Liver (tissue), 9 donors: ENCODE data around the gene FBXO31. TPM values are rescaled to one million over a fixed set of nuclear protein-coding genes. Genes with fewer than 3 reads are reported as not detected.

Experiments used
- DNase-seq: peaks from one replicate; pipeline ENCODE4 v3.0.0-alpha.2; 2017; ENCODE audit warnings: low spot score
- H3K27ac ChIP-seq, 2 donors: one replicate each; pipeline ENCODE4 v1.7.0; 2013; ENCODE audit warnings: inconsistent platforms in 2 of 2, low read length in 2 of 2, control low read depth in 1 of 2, low read depth in 1 of 2, mild to moderate bottlenecking in 1 of 2
- H3K27me3 ChIP-seq, 4 donors: one replicate each; pipeline versions ENCODE4 v1.6.1 to v1.7.0; 2013; ENCODE audit warnings: low read length in 3 of 4, inconsistent platforms in 1 of 4, mild to moderate bottlenecking in 1 of 4, moderate library complexity in 1 of 4; ENCODE audit not compliant: control insufficient read depth in 4 of 4, insufficient read depth in 4 of 4
- H3K36me3 ChIP-seq, 4 donors: one replicate each; pipeline versions ENCODE4 v1.6.1 to v1.7.0; 2013; ENCODE audit warnings: low read length in 3 of 4, mild to moderate bottlenecking in 3 of 4, low read depth in 1 of 4, moderate library complexity in 1 of 4; ENCODE audit not compliant: control insufficient read depth in 4 of 4, insufficient read depth in 3 of 4
- H3K4me1 ChIP-seq, 4 donors: one replicate each; pipeline versions ENCODE4 v1.6.1 to v1.7.0; 2013; ENCODE audit warnings: low read length in 3 of 4, mild to moderate bottlenecking in 3 of 4, moderate library complexity in 1 of 4; ENCODE audit not compliant: control insufficient read depth in 4 of 4, insufficient read depth in 4 of 4
- H3K4me3 ChIP-seq, 3 donors: one replicate each; pipeline versions ENCODE4 v1.6.1 to v1.7.0; 2013; ENCODE audit warnings: low read length in 3 of 3, control low read depth in 1 of 3, low read depth in 1 of 3, mild to moderate bottlenecking in 1 of 3
- H3K9ac ChIP-seq, 2 donors: one replicate each; pipeline ENCODE4 v1.7.0; 2013; ENCODE audit warnings: low read length in 2 of 2, mild to moderate bottlenecking in 2 of 2, moderate library complexity in 2 of 2, control low read depth in 1 of 2, low read depth in 1 of 2
- H3K9me3 ChIP-seq, 4 donors: one replicate each; pipeline versions ENCODE4 v1.6.1 to v1.7.0; 2013; ENCODE audit warnings: low read length in 3 of 4; ENCODE audit not compliant: control insufficient read depth in 4 of 4
- ATF3 ChIP-seq: IDR thresholded peaks from 2 replicates; pipeline ENCODE4 v1.6.1; 2016; ENCODE audit warnings: antibody characterized with exemption
- EGR1 ChIP-seq, 2 donors: IDR thresholded peaks; 2 replicates each; pipeline ENCODE4 v1.6.1; 2016 to 2018; ENCODE audit warnings: antibody characterized with exemption in 2 of 2, low read depth in 2 of 2
- FOXA1 ChIP-seq: IDR thresholded peaks from 2 replicates; pipeline ENCODE4 v1.6.1; 2016; ENCODE audit warnings: antibody characterized with exemption
- FOXA2 ChIP-seq: IDR thresholded peaks from 2 replicates; pipeline ENCODE4 v1.6.1; 2016; ENCODE audit warnings: antibody characterized with exemption
- GABPA ChIP-seq, 2 donors: IDR thresholded peaks in 1 of 2; conservative IDR thresholded peaks in 1 of 2; 2 replicates each; pipeline ENCODE4 v1.6.1; 2016; ENCODE audit warnings: antibody characterized with exemption in 2 of 2, mild to moderate bottlenecking in 1 of 2, moderate library complexity in 1 of 2
- HNF4A ChIP-seq, 2 donors: conservative IDR thresholded peaks; 2 replicates each; pipeline ENCODE4 v1.6.1; 2016; ENCODE audit warnings: antibody characterized with exemption in 2 of 2, mild to moderate bottlenecking in 2 of 2
- HNF4G ChIP-seq: IDR thresholded peaks from 2 replicates; pipeline ENCODE4 v1.6.1; 2016; ENCODE audit warnings: antibody characterized with exemption
- JUND ChIP-seq, 2 donors: IDR thresholded peaks; 2 replicates each; pipeline ENCODE4 v1.6.1; 2016; ENCODE audit warnings: antibody characterized with exemption in 2 of 2
- MAX ChIP-seq: IDR thresholded peaks from 2 replicates; pipeline ENCODE4 v1.6.1; 2016; ENCODE audit warnings: antibody characterized with exemption
- NR2F2 ChIP-seq: IDR thresholded peaks from 2 replicates; pipeline ENCODE4 v1.6.1; 2016; ENCODE audit warnings: antibody characterized with exemption
- RAD21 ChIP-seq, 2 donors: IDR thresholded peaks; 2 replicates each; pipeline ENCODE4 v1.6.1; 2016; ENCODE audit warnings: antibody characterized with exemption in 2 of 2, mild to moderate bottlenecking in 2 of 2
- REST ChIP-seq: IDR thresholded peaks from 2 replicates; pipeline ENCODE4 v1.6.1; 2016; ENCODE audit warnings: antibody characterized with exemption, mild to moderate bottlenecking
- SP1 ChIP-seq: IDR thresholded peaks from 2 replicates; pipeline ENCODE4 v1.6.1; 2018; ENCODE audit warnings: antibody characterized with exemption, mild to moderate bottlenecking
- YY1 ChIP-seq: IDR thresholded peaks from 2 replicates; pipeline ENCODE4 v1.6.1; 2016; ENCODE audit warnings: antibody characterized with exemption, mild to moderate bottlenecking
- WGBS: extraction: QIAGEN DNeasy Blood & Tissue Kit; methylation state at CpG from one replicate; pipeline ENCODE4 v1.1.7; 2013; 5-methylcytosine and 5-hydroxymethylcytosine counted together
- polyA plus RNA-seq, 2 donors: library from polyadenylated mRNA; stranded (reverse) in 1 of 2; unstranded in 1 of 2; fragments of 200-250 nt in 1 of 2; fragments of >200 nt in 1 of 2; fragmentation: Nextera tagmentation in 1 of 2; extraction: Ambion mirVana in 1 of 2; gene quantifications; one replicate each; pipeline versions ENCODE4 v1.2.1 to v1.2.3, GENCODE V29; 2013 to 2015
- total RNA-seq, 2 donors: library from RNA; depleted of rRNA; stranded (reverse); fragments of >200 nt; gene quantifications; one replicate each; pipeline ENCODE4 v1.2.3, GENCODE V29; 2014
- TF ChIP-seq, protein P1 (sequence below): IDR thresholded peaks from 2 replicates; pipeline ENCODE4 v1.6.1; 2016; ENCODE audit warnings: antibody characterized with exemption
- donor health status: healthy.
- donor health status: healthy.
- donor health status: healthy.
- donor health status: healthy.
- donor health status: healthy.

Gene FBXO31
- total and polyA plus RNA-seq, 4 donors, result 13.2 to 30.3 (median 18.1) TPM

DNA sequence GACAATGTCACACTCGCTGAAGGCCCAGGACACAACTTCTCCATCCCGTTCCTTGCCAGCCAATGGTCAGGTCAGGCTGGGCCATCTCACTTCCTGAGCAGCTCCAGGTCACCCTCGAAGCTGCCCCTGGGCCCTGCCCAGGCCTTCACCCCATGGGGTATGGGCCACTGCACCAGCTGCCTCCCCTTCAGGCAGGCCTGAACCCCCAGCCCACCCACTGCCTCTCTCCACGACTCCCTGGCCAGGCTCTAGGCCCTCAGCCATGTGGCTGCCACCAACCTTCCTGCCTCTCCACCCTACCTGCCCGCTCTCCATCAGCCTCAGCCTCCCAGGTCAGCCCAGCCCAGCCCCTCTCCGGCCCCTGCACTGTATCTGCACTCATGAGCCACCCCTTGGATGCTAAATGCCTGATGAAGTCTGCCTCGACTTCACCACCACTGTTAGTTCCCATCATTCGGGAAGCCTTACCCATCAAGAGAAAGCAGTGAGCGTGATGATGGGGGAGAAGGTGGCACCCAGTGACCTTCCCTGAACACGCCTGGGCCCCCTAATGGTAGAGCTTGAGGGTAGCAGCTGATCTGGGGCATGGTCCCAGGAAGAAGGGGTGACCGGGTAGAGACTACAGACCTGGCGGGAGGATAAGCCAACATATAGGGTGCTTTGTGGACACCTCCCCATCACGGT, 35.5 kb downstream of the FBXO31 start:
- no peak for DNase-seq
- Histone ChIP-seq H3K4me3 (no peak overlapping the region), H3K9me3 (no peaks in the 10 kb centered on the region), H3K4me1 (peaks cover 0 to 3% (median 0%) of the 10 kb centered on the region in 4 donors), H3K9ac (no peak overlapping the region), H3K36me3 (peaks cover 7 to 44% (median 16%) of the 10 kb centered on the region in 4 donors), H3K27me3 (no peaks in the 10 kb centered on the region), H3K27ac (no peak overlapping the region)
- 92% methylated on average over 13 of the region's 13 CpGs for WGBS
- no peak for TF ChIP-seq HNF4G
- TF ChIP-seq SP1, result no peak
- TF ChIP-seq NR2F2, result no peak
- no peak for TF ChIP-seq YY1
- TF ChIP-seq RAD21 (IDR thresholded peaks at IDR 0.05), result no peak
- TF ChIP-seq ATF3, result no peak
- no peak for TF ChIP-seq GABPA (IDR thresholded peaks at IDR 0.05 in 1 of 2, conservative IDR thresholded peaks at IDR 0.05 in 1 of 2)
- TF ChIP-seq FOXA2, result no peak
- no peak for TF ChIP-seq FOXA1
- no peak for TF ChIP-seq JUND (IDR thresholded peaks at IDR 0.05)
- TF ChIP-seq HNF4A (conservative IDR thresholded peaks at IDR 0.05), result no peak
- no peak for TF ChIP-seq EGR1 (IDR thresholded peaks at IDR 0.05; ENCODE audit: low read depth in 2 of 2)
- no peak for TF ChIP-seq REST
- TF ChIP-seq, protein P1, sequence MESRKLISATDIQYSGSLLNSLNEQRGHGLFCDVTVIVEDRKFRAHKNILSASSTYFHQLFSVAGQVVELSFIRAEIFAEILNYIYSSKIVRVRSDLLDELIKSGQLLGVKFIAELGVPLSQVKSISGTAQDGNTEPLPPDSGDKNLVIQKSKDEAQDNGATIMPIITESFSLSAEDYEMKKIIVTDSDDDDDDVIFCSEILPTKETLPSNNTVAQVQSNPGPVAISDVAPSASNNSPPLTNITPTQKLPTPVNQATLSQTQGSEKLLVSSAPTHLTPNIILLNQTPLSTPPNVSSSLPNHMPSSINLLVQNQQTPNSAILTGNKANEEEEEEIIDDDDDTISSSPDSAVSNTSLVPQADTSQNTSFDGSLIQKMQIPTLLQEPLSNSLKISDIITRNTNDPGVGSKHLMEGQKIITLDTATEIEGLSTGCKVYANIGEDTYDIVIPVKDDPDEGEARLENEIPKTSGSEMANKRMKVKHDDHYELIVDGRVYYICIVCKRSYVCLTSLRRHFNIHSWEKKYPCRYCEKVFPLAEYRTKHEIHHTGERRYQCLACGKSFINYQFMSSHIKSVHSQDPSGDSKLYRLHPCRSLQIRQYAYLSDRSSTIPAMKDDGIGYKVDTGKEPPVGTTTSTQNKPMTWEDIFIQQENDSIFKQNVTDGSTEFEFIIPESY, result no peak

GRCh38 chr16:87346517-87347060, 37.0 kb downstream of the FBXO31 start:
- Histone ChIP-seq H3K27me3 (no peaks in the 10 kb centered on the region), H3K9ac (no peak overlapping the region), H3K4me3 (no peak overlapping the region), H3K4me1 (peaks cover 0 to 3% (median 0%) of the 10 kb centered on the region in 4 donors), H3K27ac (no peak overlapping the region), H3K9me3 (no peaks in the 10 kb centered on the region), H3K36me3 (peaks cover 15 to 57% (median 21%) of the 10 kb centered on the region in 4 donors)
- WGBS, result 96% methylated on average over 21 of the region's 21 CpGs
- TF ChIP-seq JUND (IDR thresholded peaks at IDR 0.05) (no peak), MAX (no peak)
- DNase-seq, result no peak
